IPS DF 6.9 (cell line): ENCODE results near the gene BMP5.

Experiments used
- DNase-seq: peaks from one replicate; pipeline ENCODE4 v3.0.0-alpha.2; 2013; ENCODE audit warnings: low read depth, low spot score
- H3K27ac ChIP-seq: one replicate; pipeline ENCODE4 v1.5.1; 2013; ENCODE audit warnings: low read length, control low read depth
- H3K27me3 ChIP-seq: 2 replicates; pipeline ENCODE4 v1.6.1; 2013; ENCODE audit warnings: mild to moderate bottlenecking, low read length; ENCODE audit not compliant: control insufficient read depth, insufficient read depth
- H3K36me3 ChIP-seq: 2 replicates; pipeline ENCODE4 v1.6.1; 2013; ENCODE audit warnings: low read length; ENCODE audit not compliant: control insufficient read depth, insufficient read depth
- H3K4me1 ChIP-seq: 2 replicates; pipeline ENCODE4 v1.6.1; 2013; ENCODE audit warnings: low read length; ENCODE audit not compliant: control insufficient read depth, insufficient read depth
- H3K4me3 ChIP-seq: 2 replicates; pipeline ENCODE4 v1.5.1; 2013; ENCODE audit warnings: mild to moderate bottlenecking, low read length
- H3K9me3 ChIP-seq: 2 replicates; pipeline ENCODE4 v1.6.1; 2013; ENCODE audit warnings: low read length, inconsistent platforms; ENCODE audit not compliant: control insufficient read depth, insufficient read depth
- WGBS: extraction: QIAGEN DNeasy Blood & Tissue Kit; methylation state at CpG from one replicate; pipeline ENCODE4 v1.1.7; 2013; ENCODE audit warnings: mixed read lengths, missing lambda C conversion rate; ENCODE audit not compliant: insufficient read length, insufficient coverage; 5-methylcytosine and 5-hydroxymethylcytosine counted together

BMP5 gene

GRCh38 chr6:55836481-55836880 is 38.9 kb downstream of the BMP5 start:
- Histone ChIP-seq H3K36me3 (no peaks in the 10 kb centered on the region), H3K9me3 (no peaks in the 10 kb centered on the region; the same call in 1 of the 2 replicates), H3K4me3 (no peak overlapping the region), H3K4me1 (no peaks in the 10 kb centered on the region), H3K27ac (no peak overlapping the region), H3K27me3 (no peaks in the 10 kb centered on the region)
- no peak for DNase-seq
- no CpG with 5 or more reads among the region's 3 CpGs for WGBS

- Histone ChIP-seq H3K36me3 (no peaks in the 10 kb centered on the region), H3K9me3 (no peaks in the 10 kb centered on the region; the same call in 1 of the 2 replicates), H3K27ac (no peak overlapping the region), H3K4me1 (no peaks in the 10 kb centered on the region), H3K27me3 (no peaks in the 10 kb centered on the region), H3K4me3 (no peak overlapping the region)
- WGBS: no CpG with 5 or more reads among the region's 1 CpG
- no peak for DNase-seq
These were observed 40.2 kb downstream of the BMP5 start for GRCh38 chr6:55835220-55835619.

- H3K27ac ChIP-seq: no peak overlapping the region
- DNase-seq: no peak
- no peak overlapping the region for H3K4me3 ChIP-seq
- no peaks in the 10 kb centered on the region for H3K27me3 ChIP-seq
- no peaks in the 10 kb centered on the region; the same call in 1 of the 2 replicates for H3K9me3 ChIP-seq
- H3K4me1 ChIP-seq: no peaks in the 10 kb centered on the region
- WGBS: no CpG with 5 or more reads among the region's 2 CpGs
- no peaks in the 10 kb centered on the region for H3K36me3 ChIP-seq
These were observed 42.1 kb downstream of the BMP5 start for GRCh38 chr6:55833284-55833683.

- DNase-seq: no peak
- H3K4me1 ChIP-seq: no peaks in the 10 kb centered on the region
- H3K27ac ChIP-seq: no peak overlapping the region
These were observed 47.4 kb downstream of the BMP5 start for GRCh38 chr6:55827818-55828522.

GRCh38 chr6:55826941-55827340 is 48.4 kb downstream of the BMP5 start:
- H3K4me3 ChIP-seq: no peak overlapping the region
- H3K9me3 ChIP-seq: no peaks in the 10 kb centered on the region; the same call in 1 of the 2 replicates
- no peaks in the 10 kb centered on the region for H3K4me1 ChIP-seq
- H3K27me3 ChIP-seq: no peaks in the 10 kb centered on the region
- no CpG with 5 or more reads among the region's 1 CpG for WGBS
- no peak overlapping the region for H3K27ac ChIP-seq
- no peak for DNase-seq
- H3K36me3 ChIP-seq: no peaks in the 10 kb centered on the region

More at GRCh38 chr6:55827818-55828522, 47.4 kb downstream of the BMP5 start:
- Histone ChIP-seq H3K4me3 (no peak overlapping the region), H3K27me3 (no peaks in the 10 kb centered on the region), H3K9me3 (no peaks in the 10 kb centered on the region; the same call in 1 of the 2 replicates), H3K36me3 (no peaks in the 10 kb centered on the region)

- Histone ChIP-seq H3K27ac (no peak overlapping the region), H3K36me3 (no peaks in the 10 kb centered on the region), H3K4me1 (no peaks in the 10 kb centered on the region), H3K9me3 (no peaks in the 10 kb centered on the region), H3K27me3 (no peaks in the 10 kb centered on the region), H3K4me3 (no peak overlapping the region)
- no peak for DNase-seq
These were observed 49.9 kb downstream of the BMP5 start for GRCh38 chr6:55825402-55826051.

GRCh38 chr6:55822815-55823214 is 52.6 kb downstream of the BMP5 start:
- Histone ChIP-seq H3K27ac (no peak overlapping the region), H3K4me3 (no peak overlapping the region), H3K27me3 (no peaks in the 10 kb centered on the region), H3K4me1 (no peaks in the 10 kb centered on the region), H3K9me3 (no peaks in the 10 kb centered on the region), H3K36me3 (no peaks in the 10 kb centered on the region)
- DNase-seq: no peak
- WGBS: no CpG with 5 or more reads among the region's 2 CpGs

GRCh38 chr6:55822005-55822404 is 53.4 kb downstream of the BMP5 start:
- DNase-seq: no peak
- Histone ChIP-seq H3K27ac (no peak overlapping the region), H3K9me3 (no peaks in the 10 kb centered on the region), H3K4me1 (no peaks in the 10 kb centered on the region), H3K4me3 (no peak overlapping the region), H3K27me3 (no peaks in the 10 kb centered on the region), H3K36me3 (no peaks in the 10 kb centered on the region)
- no CpG with 5 or more reads among the region's 2 CpGs for WGBS

- Histone ChIP-seq H3K27ac (no peak overlapping the region), H3K36me3 (no peaks in the 10 kb centered on the region), H3K4me3 (no peak overlapping the region), H3K9me3 (no peaks in the 10 kb centered on the region), H3K4me1 (no peaks in the 10 kb centered on the region), H3K27me3 (no peaks in the 10 kb centered on the region)
- DNase-seq: no peak
- no CpG with 5 or more reads among the region's 1 CpG for WGBS
These were observed 54.7 kb downstream of the BMP5 start for GRCh38 chr6:55820696-55821095.

- H3K4me1 ChIP-seq: no peaks in the 10 kb centered on the region
- H3K27me3 ChIP-seq: no peaks in the 10 kb centered on the region
- no peaks in the 10 kb centered on the region for H3K9me3 ChIP-seq
- WGBS: no CpG with 5 or more reads among the region's 4 CpGs
- no peak for DNase-seq
- no peaks in the 10 kb centered on the region for H3K36me3 ChIP-seq
- H3K27ac ChIP-seq: no peak overlapping the region
- H3K4me3 ChIP-seq: no peak overlapping the region
These were observed 55.6 kb downstream of the BMP5 start for GRCh38 chr6:55819811-55820210.

GRCh38 chr6:55818482-55818881 is 56.9 kb downstream of the BMP5 start:
- no CpG with 5 or more reads among the region's 2 CpGs for WGBS
- H3K4me1 ChIP-seq: no peaks in the 10 kb centered on the region
- H3K27ac ChIP-seq: no peak overlapping the region
- H3K27me3 ChIP-seq: no peaks in the 10 kb centered on the region
- H3K9me3 ChIP-seq: no peaks in the 10 kb centered on the region
- no peak for DNase-seq
- no peaks in the 10 kb centered on the region for H3K36me3 ChIP-seq
- H3K4me3 ChIP-seq: no peak overlapping the region
